ENCODE measurements around the gene ADAMTS18. TPM values are rescaled to one million over a fixed set of nuclear protein-coding genes. Genes with fewer than 3 reads are reported as not detected.
"Not testable (repeated sequence)": the region's sequence is repeated elsewhere in the genome, so short reads cannot be mapped to it uniquely, and the experiment has no call there.

The ADAMTS18 gene
- total RNA-seq, 2 donors from 2014 or later, result 0.34 TPM; not detected in 1

DNA sequence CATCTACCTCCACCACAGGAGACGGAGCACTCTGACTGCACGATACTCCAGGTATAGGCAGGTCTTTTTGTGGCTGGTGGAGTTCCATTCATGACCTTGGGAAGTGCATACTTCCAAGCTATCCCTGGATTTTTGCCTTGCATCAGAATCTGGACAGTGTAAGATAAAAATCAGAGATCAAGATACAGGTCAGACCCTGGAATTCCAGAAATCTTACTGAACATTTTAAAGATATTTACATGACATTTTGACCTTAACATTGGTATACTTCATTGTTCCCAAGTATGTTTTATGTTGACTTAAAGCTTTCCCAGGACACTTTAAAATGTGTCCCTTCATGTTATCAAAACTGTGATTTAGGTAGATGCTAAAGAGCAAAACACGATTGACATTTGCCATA lies 134.6 kb downstream of the ADAMTS18 start:
- ATAC-seq (no peak), DNase-seq (no peak)
- intact Hi-C loops (cut with DNase I, micrococcal nuclease), result no loop called here

DNA sequence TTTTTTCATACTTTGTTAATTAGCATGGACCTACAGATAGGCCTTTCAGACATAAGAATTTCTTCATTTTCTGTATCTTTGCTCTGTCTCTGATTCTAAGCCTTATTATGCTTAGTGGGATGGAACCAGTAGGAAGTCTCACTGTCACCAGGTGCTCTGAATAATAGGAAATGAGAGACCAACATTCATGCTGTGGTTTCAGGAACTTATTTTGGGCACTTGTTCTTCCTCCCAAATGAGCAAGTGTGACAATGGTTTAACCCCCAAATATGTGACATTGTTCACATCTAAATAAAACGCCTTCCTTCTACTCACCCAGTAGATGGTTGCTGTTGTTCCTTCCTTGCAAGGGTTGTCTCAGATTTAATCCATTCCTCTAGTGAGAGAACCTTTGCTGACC lies 135.4 kb downstream of the ADAMTS18 start:
- ATAC-seq (no peak), DNase-seq (no peak)
- intact Hi-C loops (cut with DNase I, micrococcal nuclease), result no loop called here

DNA sequence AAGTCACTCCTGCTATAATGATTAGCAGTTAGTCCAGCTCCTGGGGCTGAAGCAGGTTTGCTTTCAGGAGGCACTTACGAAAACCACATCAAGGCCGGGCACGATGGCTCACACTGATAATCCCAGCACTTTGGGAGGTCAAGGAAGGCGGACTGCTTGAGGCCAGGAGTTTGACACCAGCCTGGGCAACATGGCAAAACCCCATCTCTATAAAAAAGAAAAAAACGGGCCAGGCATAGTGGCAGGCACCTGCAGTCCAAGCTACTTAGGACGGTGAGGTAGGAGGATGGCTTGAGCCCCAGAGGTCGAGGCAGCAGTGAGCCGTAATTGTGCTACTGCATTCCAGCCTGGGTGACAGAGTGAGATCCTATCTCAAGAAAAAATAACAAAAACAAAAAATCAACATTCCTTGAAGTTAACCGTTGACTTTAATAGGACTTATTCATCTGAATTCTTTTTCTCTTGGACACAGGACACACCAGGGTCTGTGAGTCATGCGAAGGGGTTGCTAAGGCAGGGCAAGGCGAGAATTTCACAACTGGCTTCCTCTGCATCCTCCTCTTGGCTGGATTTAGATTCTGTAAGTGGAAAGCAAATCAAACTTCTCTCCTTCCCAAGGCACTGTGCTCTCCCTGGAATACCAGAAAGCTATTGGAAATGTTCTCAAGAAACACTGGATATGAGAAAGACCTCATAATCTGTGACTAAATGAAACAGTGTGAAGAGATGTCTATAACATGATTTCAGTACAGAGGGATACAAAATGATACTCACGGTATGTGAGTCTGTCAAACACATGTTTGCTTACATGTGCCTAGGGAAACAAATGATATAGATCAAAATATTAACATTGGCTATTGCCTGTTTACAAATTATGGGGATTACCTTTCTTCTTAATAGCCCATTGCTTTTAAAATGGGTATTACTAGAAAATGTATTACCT lies 136.1 kb downstream of the ADAMTS18 start:
- intact Hi-C loops (cut with DNase I, micrococcal nuclease), result no loop called here
- DNase-seq (no peak), ATAC-seq (no peak)

DNA sequence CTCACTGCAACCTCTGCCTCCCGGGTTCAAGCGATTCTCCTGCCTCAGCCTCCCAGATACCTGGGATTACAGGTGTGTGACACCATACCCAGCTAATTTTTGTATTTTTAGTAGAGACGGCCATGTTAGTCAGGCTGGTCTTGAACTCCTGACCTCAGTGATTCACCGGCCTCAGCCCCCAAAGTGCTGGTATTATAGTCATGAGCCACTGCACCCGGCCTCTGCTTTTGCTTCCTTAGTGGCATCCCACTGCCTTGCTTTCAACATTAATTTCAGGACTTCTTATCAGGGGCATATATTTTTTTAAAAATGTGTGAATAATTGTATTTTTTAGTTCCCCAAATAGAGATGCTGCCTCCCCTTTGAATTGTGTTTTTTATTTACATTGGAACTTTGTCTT lies 136.8 kb downstream of the ADAMTS18 start:
- no peak for DNase-seq
- intact Hi-C loops (cut with DNase I, micrococcal nuclease), result no loop called here
- no peak for ATAC-seq

DNA sequence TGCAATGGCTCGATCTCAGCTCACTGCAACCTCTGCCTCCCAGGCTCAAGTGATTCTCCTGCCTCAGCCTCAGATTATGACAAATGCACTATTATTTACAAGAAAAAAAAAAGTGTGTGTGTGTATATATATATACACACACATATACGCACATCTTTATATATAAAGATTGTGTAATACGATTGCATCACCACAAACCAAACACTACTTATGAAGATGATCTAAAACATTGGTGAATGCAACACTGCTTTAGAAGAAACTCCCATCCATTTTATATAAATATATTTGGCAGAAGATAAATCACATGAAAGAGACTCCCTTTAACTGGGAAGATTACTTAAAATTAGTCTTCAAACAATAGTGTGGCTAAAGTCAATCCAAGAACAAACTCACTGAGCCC lies 138.9 kb downstream of the ADAMTS18 start:
- DNase-seq (no peak), ATAC-seq (no peak)
- intact Hi-C loops (cut with DNase I, micrococcal nuclease), result no loop called here

DNA sequence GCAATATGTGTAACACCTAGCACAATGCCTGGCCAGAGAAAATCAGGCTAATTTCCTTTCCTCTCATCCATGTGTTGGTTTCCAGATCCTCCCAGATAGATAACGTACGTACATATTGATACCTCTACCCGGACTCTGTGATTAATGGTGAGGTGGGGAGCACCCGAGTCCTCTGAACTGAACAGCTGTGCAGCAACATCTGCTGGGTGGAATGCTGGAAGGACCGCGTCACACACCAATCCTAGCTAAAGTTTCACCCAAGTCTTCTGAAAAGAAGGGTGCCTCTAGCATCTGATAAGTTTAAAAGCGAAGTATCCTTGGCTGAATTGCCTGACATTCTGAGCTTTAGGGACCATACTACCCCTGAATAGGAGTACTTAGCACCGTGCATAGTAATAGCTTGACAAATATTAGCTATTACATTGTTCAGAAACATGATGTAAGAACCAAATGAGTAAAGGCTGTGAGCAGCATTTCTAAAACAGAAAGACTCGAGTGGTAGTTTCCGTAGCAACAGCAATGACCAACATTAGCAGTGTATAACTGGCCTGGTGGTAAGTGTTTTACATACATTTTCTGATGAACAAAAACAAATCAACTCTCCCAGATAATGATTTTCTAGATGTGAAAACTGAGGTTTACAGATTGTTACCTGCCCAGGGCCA lies 144.3 kb downstream of the ADAMTS18 start:
- intact Hi-C loops (cut with DNase I, micrococcal nuclease), result no loop called here
- DNase-seq (no peak), ATAC-seq (no peak)

DNA sequence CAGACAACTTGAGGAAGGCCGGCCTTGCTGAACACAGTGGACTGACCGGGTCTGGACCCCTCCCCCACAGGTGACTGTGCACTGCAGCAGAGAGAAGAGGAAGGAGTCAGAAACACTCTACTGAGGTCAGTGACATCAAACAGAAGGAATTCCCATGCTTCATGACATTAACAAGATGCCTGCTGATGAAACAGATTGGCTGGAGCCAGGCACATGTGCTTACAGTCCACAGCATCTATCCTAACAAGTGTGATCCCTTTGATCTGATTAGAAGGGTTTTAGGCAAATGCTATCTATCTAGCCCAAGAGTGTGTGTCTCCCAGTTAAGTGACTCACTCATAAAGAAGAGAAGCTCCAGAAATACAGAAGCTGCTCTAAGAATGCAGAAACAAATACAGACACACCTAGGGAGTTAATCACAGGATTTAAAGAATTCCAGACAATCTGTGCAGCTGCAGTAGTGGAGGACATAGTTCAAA lies 145.5 kb downstream of the ADAMTS18 start:
- intact Hi-C loops (cut with DNase I, micrococcal nuclease), result no loop called here
- DNase-seq (no peak), ATAC-seq (no peak)

DNA sequence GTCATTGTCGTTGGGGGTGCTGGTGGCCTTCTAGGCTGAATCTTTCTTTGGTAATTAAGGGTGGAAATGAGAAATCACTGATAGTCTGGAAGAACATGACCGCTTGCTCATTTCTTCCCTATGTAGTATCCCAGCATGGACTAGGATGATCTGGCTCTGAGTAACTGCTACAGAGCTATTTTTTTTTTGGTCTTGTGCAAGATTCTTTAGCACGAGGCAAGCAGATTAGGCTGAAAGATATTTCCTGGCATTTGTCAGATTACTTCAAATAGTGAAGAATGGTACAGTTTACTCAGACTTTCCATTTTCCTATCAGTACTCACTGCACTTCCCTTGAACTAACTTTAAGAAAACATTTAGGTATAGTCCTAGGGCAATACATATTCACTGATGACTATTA lies 146.6 kb downstream of the ADAMTS18 start:
- ATAC-seq, result no peak

DNA sequence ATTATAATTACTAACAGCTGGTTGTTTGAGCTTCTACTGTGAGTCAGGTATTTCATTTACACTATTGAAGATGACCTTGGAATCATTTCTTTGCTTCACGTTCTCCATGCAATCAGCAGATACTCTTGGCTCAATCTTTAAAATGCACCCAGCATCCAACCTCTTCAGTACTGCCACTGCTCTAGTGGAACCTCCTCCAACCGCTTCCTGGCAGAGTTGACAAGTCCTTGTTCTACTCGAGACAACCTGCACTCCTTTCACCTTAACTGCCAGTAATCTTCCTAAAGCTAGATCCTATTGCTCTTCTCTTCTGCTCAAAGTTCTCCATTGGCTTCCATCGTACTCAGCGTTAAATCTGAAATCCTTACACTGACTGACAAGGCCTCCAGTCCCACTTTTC lies 149.2 kb downstream of the ADAMTS18 start:
- no peak for DNase-seq
- ATAC-seq, result no peak
- intact Hi-C loops (cut with DNase I, micrococcal nuclease), result no loop called here

More for the DNA sequence above, 146.6 kb downstream of the ADAMTS18 start:
- intact Hi-C loops (cut with DNase I, micrococcal nuclease), result no loop called here
- no peak for DNase-seq

DNA sequence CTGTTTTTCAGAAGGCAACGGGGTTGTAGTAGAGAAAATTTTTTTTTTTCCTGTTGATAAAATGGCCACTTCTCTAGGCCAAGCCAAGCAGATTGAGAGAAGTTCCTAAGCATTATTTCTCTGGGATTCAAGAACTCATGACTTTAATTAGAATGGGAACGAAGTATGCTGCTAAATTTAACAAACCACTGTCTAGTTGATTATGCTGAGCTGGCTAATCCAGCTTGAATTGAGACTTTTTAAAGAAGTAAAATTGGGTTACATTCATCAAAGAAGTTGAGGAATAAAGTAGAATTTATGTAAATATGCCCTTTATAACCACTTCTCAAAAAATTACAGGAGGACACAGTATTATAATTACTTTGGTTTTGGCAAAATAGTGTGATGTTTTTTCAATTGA lies 152.5 kb downstream of the ADAMTS18 start:
- DNase-seq, result no peak
- intact Hi-C loops (cut with DNase I, micrococcal nuclease), result no loop called here
- no peak for ATAC-seq

DNA sequence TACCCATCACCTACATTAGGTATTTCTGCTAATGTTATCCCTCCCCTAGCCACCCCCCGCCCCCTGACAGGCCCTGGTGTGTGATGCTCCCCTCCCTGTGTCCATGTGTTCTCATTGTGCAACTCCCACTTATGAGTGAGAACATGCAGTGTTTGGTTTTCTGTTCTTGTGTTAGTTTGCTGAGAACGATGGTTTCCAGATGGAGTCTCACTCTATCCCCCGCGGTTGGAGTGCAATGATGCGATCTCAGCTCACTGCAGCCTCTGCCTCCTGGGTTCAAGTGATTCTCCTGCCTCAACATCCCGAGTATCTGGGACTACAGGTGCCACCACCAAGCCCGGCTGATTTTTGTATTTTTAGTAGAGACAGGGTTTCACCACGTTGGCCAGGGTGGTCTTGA lies 155.5 kb downstream of the ADAMTS18 start:
- DNase-seq; ATAC-seq; intact Hi-C loops (cut with DNase I, micrococcal nuclease): not testable (repeated sequence)

DNA sequence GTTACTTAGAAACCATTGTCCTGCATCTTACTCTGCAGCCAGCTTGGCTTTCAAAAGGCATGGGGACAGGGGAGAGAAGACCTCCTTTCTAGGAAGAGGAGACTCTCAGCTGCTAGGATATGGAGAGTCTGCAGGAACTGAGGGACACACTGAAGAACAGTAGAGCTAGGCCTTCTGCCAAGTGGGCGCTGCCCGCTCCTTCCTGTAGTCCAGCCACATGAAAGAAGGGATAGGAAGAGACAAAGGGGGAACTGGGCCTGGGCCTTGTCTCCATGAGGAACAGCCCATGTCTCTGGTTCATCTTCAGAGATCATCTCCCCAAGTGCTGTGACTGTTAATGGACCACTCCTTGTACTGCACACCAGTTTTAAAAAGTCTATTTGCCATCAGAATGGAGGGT lies 157.3 kb downstream of the ADAMTS18 start:
- intact Hi-C loops (cut with DNase I, micrococcal nuclease), result no loop called here

DNA sequence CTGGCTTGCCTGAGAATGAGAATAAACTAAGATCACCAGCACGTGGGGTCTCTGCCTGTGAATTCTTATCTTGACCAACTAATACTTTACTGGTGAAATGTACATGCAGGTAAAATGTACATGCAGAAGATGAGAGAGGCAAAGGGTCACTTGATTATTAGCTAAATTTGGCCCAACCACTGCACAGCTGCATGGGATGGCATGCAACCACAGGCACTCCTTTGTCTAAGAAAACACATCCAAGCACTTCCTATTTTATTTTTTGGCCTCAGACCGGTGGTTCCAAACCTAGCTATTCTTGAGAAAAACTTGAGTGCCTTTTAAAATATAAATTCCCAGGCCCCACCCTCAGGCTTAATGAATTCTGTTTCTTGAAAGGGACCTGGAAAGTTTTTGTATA lies 157.7 kb downstream of the ADAMTS18 start:
- intact Hi-C loops (cut with DNase I, micrococcal nuclease), result no loop called here
- ATAC-seq (no peak), DNase-seq (no peak)

More for the DNA sequence above, 157.3 kb downstream of the ADAMTS18 start:
- ATAC-seq, result no peak
- DNase-seq, result no peak

DNA sequence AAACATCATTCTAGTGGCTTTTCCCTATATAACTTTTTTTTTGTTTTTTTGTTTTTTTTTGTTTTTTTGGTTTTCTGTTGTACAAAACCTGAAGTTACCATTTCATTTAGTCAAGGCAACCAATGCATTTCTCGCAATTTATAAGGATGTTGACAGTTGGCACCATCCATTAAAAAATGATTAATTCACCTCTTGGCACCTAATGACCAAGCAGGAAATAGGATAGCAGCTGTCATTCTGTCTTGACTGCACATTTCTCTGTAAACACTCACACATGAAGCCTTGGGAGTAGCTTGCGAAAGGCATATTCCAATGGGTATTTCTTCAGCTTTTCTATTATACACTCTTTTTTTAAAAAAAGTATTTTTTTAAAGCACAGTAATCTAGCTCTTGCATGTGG lies 158.2 kb downstream of the ADAMTS18 start:
- ATAC-seq, result no peak
- intact Hi-C loops (cut with DNase I, micrococcal nuclease), result no loop called here
- no peak for DNase-seq

DNA sequence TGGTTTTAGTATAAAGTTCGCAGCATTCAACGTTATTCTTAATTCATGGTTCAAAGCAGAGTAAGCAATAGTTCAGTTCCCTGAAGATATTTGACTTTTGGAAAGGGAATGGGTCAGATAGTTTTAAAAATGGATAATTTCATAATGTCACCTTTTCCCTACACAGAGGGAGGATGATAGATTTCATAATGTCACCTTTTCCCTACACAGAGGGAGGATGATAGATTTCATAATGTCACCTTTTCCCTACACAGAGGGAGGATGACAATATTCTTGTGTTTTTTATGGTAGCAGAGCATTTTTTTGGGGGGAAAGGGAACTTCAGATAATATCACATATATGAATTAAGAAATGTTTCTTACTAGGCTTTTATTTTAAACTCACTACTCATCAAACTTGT lies 159.5 kb downstream of the ADAMTS18 start:
- intact Hi-C loops (cut with DNase I, micrococcal nuclease); DNase-seq; ATAC-seq: not testable (repeated sequence)

DNA sequence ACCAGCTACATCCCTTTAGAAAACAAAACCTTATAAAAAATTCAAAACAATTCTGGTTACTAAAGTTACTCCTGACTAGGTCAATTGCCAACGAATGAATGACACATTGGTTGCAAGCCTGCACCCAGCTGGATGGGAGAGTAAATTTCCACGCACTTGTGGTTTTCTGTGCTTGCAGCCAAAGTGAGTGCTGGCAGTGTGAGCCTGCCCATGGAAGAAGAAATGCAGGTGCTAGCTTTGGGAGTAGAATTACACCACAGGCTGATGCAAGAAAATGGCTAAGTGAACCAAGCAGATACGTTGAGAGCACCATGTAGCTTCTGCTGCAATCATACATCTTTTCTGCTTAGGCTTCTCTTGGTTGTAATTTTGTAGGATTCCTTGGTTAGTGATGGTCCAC lies 161.0 kb downstream of the ADAMTS18 start:
- intact Hi-C loops (cut with DNase I, micrococcal nuclease), result no loop called here
- ATAC-seq, result no peak
- no peak for DNase-seq

DNA sequence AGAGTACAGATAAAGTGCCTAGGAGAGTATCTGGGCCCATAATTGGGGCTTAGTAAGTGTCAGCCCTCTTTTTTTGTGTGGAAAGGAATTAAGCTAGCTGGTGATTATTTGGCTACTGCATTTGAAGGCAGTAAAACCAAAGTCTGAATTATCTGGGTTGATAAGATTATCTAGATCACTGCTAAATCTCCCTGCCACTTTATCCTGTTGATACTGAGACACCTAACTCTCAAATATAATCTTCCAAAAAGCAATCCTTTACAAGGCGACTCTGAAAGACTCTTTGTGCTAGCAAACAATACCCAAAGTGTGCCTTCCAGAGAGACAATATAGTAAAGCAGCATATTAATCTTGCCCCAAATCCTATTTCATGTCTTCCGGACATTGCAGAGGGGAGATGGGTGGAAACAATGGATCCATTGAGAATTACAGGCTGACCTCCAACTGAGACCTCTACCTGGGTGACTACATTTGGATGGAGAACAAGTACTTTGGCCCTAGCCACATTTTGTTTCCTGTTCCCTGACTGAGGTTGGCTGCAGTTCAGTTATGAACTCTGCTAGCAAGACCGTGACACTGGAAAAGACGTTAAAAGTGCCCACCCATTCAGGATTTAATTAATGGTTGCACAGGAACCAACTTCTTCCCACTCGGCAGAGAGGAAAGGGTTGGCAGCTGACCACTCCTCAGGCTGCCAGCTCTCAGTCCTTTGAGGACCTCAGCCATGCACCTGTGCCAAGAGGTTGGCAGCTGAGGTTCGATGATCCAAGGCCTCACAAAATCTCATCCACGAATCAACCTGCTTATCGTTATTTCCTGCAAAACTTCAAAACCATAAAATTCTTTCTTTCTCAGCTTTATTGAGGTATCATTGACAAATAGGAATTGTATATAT lies 163.1 kb downstream of the ADAMTS18 start:
- ATAC-seq (no peak), DNase-seq (no peak)
- intact Hi-C loops (cut with DNase I, micrococcal nuclease), result no loop called here

DNA sequence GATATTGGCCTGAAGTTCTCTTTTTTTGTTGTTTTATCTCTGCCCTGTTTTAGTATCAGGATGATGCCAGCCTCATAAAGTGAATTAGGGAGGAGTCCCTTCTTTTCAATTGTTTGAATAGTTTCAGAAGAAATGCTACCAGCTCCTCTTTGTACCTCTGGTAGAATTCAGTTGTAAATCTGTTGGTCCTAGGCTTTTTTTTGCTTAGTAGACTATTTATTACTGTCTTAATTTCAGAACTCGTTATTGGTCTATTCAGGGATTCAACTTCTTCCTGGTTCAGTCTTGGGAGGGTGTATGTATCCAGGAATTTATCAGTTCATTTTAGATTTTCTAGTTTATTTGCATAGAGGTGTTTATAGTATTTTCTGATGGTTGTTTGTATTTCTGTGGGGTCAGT lies 168.6 kb downstream of the ADAMTS18 start:
- intact Hi-C loops (cut with DNase I, micrococcal nuclease); ATAC-seq; DNase-seq: not testable (repeated sequence)

DNA sequence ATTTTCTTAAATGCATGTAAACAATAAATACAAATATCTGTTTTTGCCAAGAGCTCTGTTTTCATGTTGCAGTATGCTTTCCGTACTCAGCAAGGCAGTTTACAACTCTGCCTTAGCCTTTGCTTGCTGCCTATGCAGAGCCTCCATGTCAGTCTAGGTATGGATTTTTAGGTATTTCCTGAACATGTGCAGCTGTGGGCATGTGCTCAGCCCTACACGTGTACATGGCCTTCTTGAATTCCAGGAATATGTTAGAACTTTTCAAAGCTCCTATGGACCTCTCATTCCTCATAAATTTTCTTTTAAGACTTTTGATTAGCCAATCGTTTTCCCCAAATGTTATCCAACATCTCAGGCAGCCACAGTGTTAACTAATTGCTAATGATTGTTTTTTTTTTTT lies 171.9 kb downstream of the ADAMTS18 start:
- DNase-seq (no peak), ATAC-seq (no peak)
- intact Hi-C loops (cut with DNase I, micrococcal nuclease), result no loop called here

Measured in left colon (tissue), 2 donors.